Measurements from ENCODE around the gene RDH13. TPM values are rescaled to one million over a fixed set of nuclear protein-coding genes. Genes with fewer than 3 reads are reported as not detected.
A peak's percentile ranks its signal among the peaks of the same experiment; 100 is the strongest.

Gene RDH13
- total RNA-seq, 2 donors from 2014 or later: 39.5 to 93.0 TPM

DNA sequence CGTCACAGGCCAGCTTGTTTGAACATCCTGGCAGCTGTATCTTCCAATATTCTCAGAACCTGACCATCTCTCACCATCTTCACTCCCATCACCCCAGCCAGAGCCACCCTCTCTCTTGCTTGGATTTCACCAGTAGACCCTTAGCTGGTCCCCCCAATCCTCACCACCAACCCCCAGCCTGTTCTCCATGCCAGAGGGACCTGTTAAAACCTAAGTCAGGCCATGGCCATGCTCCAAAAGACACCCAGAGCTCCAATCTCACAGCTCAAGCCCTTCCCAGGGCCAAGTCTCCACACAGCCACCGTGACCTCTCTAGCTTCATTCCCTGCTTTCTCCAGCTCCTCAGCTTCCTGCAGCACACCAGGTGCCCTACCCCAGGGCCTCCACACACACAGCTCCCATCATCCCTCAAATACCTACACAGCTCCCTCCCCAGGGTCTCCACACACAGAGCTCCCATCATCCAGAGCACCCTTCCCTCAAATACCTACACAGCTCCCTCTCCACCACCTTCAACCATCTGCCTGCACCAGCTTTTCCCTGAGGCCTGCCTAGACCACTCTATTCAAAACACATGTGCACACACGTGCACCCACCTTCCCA lies 26.5 kb upstream of the RDH13 start:
- H3K36me3 ChIP-seq: peaks cover 16% of the 10 kb centered on the region
- H3K27me3 ChIP-seq: peaks cover 4% of the 10 kb centered on the region
- no peak overlapping the region for H3K9ac ChIP-seq (ENCODE audit: low read depth in 2 of 2, low read length in 2 of 2)
- no peak overlapping the region for H3K4me3 ChIP-seq
- no peak overlapping the region for H3K27ac ChIP-seq
- TF ChIP-seq, protein P1, sequence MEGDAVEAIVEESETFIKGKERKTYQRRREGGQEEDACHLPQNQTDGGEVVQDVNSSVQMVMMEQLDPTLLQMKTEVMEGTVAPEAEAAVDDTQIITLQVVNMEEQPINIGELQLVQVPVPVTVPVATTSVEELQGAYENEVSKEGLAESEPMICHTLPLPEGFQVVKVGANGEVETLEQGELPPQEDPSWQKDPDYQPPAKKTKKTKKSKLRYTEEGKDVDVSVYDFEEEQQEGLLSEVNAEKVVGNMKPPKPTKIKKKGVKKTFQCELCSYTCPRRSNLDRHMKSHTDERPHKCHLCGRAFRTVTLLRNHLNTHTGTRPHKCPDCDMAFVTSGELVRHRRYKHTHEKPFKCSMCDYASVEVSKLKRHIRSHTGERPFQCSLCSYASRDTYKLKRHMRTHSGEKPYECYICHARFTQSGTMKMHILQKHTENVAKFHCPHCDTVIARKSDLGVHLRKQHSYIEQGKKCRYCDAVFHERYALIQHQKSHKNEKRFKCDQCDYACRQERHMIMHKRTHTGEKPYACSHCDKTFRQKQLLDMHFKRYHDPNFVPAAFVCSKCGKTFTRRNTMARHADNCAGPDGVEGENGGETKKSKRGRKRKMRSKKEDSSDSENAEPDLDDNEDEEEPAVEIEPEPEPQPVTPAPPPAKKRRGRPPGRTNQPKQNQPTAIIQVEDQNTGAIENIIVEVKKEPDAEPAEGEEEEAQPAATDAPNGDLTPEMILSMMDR (IDR thresholded peaks at IDR 0.05): no peak
- peaks cover 7% of the 10 kb centered on the region for H3K4me1 ChIP-seq
- no peaks in the 10 kb centered on the region for H3K9me3 ChIP-seq
- intact Hi-C loops (cut with DNase I): no loop called here
- DNase-seq: no peak

DNA sequence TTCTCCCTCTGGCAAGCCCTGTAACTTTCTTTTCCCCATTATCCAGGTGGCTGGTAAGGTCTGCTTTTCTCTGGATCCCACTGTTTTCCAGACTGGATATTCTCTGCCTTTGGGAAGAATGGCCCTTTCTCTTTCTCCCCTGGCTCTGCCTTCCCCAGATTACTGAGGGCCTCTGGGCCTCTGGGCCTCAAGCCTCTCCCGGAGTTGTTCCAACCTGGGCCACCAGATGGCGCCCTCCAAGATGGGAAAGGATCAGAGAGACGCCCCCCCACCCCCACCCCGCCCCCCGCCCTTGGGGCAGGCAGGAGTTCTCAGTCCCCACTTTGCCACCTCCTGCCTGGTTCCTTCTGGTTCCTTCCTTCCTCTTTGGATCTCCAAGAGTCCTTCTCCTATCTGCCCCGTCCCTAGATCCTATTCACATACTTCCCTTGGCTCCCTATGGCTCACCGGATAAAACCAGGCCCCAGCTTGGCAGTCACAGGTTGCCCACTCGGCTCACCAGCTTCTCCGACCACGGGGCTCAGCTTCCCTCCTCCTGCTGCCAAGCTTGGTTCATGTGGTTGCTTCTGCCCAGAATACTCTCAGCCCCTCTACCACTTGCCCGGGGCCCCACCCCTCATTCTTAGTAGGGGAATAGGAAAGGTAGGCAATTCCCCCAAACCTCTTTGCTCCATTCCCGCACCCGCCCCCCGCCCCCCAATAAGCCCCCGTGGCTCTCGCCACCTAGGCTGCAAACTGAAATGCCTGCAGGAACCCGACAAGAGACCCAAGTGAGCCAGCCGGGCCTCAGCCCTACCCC lies 25.8 kb upstream of the RDH13 start:
- intact Hi-C loops (cut with DNase I): no loop called here
- Histone ChIP-seq H3K36me3 (peaks cover 14% of the 10 kb centered on the region), H3K9ac (ENCODE audit: low read depth in 2 of 2, low read length in 2 of 2) (no peak overlapping the region), H3K4me3 (no peak overlapping the region), H3K27ac (no peak overlapping the region), H3K4me1 (peaks cover 7% of the 10 kb centered on the region), H3K9me3 (no peaks in the 10 kb centered on the region), H3K27me3 (peaks cover 4% of the 10 kb centered on the region)
- peak; percentile 87 for DNase-seq
- TF ChIP-seq, protein P1 (IDR thresholded peaks at IDR 0.05): peak; percentile 87

DNA sequence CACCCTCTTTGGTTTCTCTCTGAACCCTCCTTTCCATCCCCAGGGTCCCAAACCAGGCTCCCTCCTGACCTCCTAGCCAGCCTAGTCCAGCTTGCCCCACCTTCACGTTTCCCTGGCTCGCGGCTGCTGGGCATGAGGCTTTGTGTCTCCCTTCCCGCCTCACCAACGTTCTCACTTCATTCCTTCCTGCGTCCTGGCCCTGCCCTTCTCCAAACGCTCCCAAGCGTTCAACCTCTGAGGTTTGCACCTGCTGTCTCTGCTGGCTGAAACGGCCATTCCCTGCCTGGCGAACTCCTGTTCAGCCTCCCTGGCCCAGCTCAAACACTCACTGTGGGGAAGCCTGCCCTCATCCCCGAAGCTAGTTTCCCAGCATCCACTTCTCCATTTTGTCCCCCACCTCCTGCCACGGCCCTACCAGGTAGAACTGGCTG lies 25.1 kb upstream of the RDH13 start:
- H3K27me3 ChIP-seq: peaks cover 9% of the 10 kb centered on the region
- no peak overlapping the region for H3K4me3 ChIP-seq
- no peak for DNase-seq
- H3K36me3 ChIP-seq: peaks cover 14% of the 10 kb centered on the region
- H3K27ac ChIP-seq: no peak overlapping the region
- peaks cover 7% of the 10 kb centered on the region for H3K4me1 ChIP-seq
- TF ChIP-seq, protein P1 (IDR thresholded peaks at IDR 0.05): no peak
- intact Hi-C loops (cut with DNase I): no loop called here
- no peaks in the 10 kb centered on the region for H3K9me3 ChIP-seq
- peak overlapping the region in 1 of 2 donors; percentile 34 for H3K9ac ChIP-seq (ENCODE audit: low read depth in 2 of 2, low read length in 2 of 2)

DNA sequence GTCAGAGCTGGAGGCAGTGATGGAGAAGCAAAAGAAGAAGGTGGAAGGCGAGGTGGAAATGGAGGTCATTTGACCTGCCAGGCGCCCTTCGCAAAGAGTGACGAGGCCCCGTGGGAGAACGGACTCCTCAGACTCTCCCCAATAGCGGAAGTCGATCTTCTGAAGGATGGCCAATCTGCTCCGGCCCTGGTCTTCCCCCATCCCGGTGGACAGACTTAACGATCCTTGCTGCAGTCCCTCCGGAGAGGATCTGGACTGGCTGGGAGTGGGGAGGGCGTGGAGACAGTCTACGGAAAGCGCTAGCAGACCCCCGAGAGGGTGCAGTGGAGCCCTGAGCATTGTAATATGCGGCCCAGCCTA lies 24.6 kb upstream of the RDH13 start:
- TF ChIP-seq, protein P1 (IDR thresholded peaks at IDR 0.05): no peak
- peak overlapping the region; percentile 44 for H3K4me3 ChIP-seq
- H3K36me3 ChIP-seq: peaks cover 14% of the 10 kb centered on the region
- no peak overlapping the region for H3K27ac ChIP-seq
- no peaks in the 10 kb centered on the region for H3K9me3 ChIP-seq
- intact Hi-C loops (cut with DNase I): no loop called here
- peaks cover 10% of the 10 kb centered on the region for H3K27me3 ChIP-seq
- H3K4me1 ChIP-seq: peaks cover 7% of the 10 kb centered on the region
- peak overlapping the region; percentile 18 to 34 for H3K9ac ChIP-seq (ENCODE audit: low read depth in 2 of 2, low read length in 2 of 2)
- DNase-seq: no peak

DNA sequence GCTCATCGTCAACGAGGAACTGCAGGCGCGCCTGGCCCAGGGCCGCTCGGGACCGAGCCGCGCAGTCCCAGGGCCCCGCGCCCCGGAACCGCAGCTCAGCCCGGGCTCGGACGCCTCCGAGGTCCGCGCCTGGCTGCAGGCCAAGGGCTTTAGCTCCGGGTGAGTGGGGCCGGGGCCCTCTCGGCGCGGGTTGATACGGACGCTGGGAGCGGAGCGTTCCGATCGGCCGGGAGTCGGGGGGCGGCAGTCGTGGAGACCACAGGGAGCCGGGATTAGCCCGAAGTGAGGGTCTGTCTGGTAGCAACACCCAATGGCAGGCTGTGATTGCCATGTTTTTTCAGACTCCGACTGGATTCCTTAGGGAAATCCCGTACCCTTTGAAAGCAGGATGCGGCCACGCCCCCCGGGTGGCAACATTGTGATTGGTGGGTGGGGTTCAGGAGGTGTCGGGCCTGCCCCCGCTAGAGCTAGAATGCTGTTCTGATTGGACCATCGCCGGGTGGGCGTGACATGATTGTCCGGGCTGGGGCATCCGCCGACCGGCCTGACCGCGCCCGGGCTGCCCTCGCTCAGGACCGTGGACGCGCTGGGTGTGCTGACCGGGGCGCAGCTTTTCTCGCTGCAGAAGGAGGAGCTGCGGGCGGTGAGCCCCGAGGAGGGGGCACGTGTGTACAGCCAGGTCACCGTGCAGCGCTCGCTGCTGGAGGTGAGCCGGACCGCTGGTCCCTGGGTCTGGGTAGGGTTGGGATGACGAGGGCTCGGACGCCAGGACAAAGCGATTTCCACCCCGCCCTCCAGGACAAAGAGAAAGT lies 24.0 kb upstream of the RDH13 start:
- peak overlapping the region; percentile 44 for H3K4me3 ChIP-seq
- DNase-seq: peak; percentile 99
- H3K27me3 ChIP-seq: peaks cover 15% of the 10 kb centered on the region
- TF ChIP-seq, protein P1 (IDR thresholded peaks at IDR 0.05): no peak
- no peaks in the 10 kb centered on the region for H3K9me3 ChIP-seq
- peak overlapping the region; percentile 18 to 34 for H3K9ac ChIP-seq (ENCODE audit: low read depth in 2 of 2, low read length in 2 of 2)
- H3K27ac ChIP-seq: no peak overlapping the region
- peaks cover 7% of the 10 kb centered on the region for H3K4me1 ChIP-seq
- intact Hi-C loops (cut with DNase I): no loop called here
- H3K36me3 ChIP-seq: peaks cover 9% of the 10 kb centered on the region
